ENCODE data around the gene KRT77.
"Not testable (repeated sequence)": the region's sequence is repeated elsewhere in the genome, so short reads cannot be mapped to it uniquely, and the experiment has no call there.

The KRT77 gene

GRCh38 chr12:52676163-52676562, 27.2 kb downstream of the KRT77 start:
- no peak for DNase-seq (ENCODE audit: low read depth)

DNA sequence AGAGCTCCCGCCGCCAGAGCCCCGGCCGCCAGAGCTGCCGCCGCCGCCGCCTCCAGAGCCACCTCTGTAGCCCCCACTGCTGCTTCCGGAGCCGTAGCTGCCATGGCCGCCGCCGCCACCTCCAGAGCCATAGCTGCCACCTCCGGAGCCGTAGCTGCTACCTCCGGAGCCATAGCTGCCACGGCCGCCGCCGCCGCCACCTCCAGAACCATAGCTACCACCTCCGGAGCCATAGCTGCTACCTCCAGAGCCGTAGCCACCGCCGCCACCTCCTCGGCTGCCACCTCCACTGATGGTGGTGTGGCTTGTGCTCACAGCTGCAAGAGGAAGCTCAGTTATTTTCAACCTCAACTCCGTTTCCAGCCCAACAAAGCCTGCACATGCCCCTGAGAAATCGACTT, 28.0 kb downstream of the KRT77 start:
- no peak for DNase-seq (ENCODE audit: low read depth)

GRCh38 chr12:52674433-52674775, 28.9 kb downstream of the KRT77 start:
- DNase-seq (ENCODE audit: low read depth) = no peak

DNA sequence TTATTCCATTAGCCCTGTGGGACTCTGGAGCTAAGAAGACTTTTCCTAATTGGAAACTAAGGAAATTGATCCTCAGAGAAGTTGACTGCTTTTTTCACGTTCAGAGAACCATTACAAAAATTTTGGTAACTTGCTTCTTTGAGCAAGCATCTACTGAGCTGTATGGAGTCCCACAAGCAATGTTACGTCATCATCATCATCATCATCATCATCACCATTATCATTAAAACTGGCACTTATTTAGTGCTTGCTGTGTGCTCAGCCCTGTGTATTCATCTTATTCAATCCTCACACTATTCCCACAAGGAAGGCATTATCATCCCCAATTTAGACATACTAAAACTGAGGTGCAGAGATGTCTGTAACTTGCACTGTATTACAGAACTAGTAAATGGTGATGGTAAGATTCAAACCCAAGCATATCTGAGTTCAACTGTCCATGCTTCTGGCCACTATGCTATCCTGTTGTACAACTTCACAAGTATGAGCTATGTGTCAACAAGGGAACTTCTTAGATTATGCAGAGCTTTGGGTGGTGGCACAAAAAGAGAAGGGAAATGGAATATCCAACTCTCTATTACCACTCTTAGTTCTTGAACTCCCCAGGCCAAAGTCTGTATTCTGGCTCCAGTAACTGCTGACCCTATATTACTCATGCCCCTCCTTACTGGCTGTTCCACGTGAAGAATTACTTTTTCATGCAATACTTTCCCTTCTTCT, 29.5 kb downstream of the KRT77 start:
- no peak for DNase-seq (ENCODE audit: low read depth)

DNA sequence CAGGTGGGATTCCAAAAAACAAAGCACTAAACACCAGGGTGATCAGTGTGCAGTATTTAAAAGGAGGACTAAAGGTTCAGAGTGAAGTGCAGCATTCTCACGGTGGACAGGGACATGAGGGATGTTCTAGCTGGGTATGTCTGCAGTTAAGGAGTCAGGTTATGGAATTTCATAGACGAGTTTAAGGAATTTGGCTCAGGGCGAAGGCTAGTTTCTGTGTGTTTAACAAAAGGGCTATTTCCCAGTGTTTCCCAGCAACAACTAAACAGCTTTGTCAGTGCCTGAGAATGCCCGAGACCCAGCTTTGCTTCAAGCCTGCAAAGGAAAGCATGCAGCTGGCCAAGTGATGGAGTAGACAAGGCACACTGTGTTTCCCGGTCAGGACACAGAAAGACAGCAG, 30.1 kb downstream of the KRT77 start:
- no peak for DNase-seq (ENCODE audit: low read depth)

DNA sequence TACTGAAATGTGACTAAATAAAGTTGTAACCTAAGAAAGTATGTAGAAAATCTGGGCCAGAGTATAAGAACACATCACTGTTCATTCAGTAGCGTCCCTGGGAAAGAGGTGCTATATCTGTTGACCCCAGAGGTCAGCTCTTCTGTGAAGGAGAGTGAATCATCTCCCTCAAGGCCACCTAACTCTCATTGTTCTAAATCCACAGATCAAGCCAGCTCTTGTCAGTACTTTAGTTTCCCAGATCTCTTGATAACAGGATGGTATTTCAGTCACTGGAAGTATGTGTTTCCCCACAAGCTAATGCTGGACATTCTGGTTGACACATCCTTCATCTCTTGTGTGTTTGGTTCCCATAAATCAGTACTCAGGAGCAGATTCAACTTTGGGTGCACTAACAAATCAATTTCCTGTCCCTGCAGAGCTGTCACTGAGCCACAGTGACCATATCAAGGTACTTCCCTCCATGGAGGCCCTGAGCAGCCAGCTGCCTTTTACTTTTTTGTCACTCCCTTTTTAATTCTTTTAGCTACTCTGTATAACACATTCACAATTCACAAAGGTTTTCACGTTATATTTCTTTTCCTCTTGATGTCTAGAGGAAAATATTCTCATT, 30.9 kb downstream of the KRT77 start:
- DNase-seq (ENCODE audit: low read depth) = no peak

GRCh38 chr12:52670961-52671360, 32.4 kb downstream of the KRT77 start:
- DNase-seq (ENCODE audit: low read depth) = no peak

- no peak for DNase-seq (ENCODE audit: low read depth)
Observed at GRCh38 chr12:52670506-52670905, 32.8 kb downstream of the KRT77 start.

DNA sequence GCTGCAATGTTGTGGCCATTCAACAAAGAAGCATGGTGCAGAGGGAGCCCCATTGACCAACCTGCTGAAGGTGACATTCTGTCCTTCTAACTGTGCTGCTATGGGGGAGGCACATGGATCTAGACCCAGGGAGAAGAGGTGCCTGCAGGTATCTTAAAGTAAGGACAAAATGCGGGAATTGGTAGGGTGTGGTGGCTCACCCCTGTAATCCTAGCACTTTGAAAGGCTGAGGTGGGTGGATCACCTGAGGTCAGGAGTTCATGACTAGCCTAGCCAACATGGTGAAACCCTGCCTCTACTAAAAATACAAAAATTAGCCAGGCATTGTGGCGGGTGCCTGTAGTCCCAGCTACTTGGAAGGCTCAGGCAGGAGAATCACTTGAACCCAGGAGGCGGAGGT, 33.4 kb downstream of the KRT77 start:
- DNase-seq (ENCODE audit: low read depth) = not testable (repeated sequence)

GRCh38 chr12:52669426-52669825, 33.9 kb downstream of the KRT77 start:
- DNase-seq (ENCODE audit: low read depth) = no peak

GRCh38 chr12:52667931-52668330, 35.4 kb downstream of the KRT77 start:
- DNase-seq (ENCODE audit: low read depth) = no peak

DNA sequence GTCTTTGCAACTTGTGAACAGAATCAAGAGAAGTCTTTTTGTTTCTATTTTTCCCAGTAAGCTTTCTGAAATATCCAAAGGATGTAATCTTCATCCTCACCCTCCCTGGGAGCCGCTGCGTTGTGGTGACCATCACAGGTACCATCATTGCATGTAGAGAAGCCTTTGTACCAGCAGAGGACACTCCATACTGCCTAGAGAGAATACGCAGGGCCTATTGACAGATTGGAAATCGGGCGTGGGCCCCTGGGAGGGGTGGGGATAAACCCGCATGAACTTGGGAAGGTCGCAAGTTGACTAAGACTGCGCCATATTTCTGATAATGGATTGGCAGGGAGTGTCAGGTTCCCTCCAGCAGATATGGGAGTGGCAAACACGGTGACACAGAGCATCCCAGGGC, 35.8 kb downstream of the KRT77 start:
- no peak for DNase-seq (ENCODE audit: low read depth)

GRCh38 chr12:52666471-52666870, 36.9 kb downstream of the KRT77 start:
- DNase-seq (ENCODE audit: low read depth) = no peak

DNA sequence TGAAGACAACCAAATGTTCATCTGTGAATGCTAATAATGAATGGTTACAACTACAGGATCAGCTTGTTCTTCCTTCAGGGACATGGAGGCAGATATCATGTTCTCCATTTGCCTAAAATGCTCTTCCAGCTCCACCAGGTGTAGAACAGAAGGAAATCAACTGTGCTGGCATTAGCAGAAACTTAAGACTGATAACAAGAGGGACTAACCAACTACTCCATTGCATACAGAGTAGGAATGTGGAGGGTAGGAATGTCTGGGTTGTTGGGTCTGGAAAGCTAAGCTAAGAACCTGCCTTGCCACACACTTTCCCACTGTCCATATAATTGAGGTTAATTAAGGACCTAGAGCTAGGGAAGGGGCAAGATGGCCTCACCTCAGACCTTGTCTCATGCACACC, 39.9 kb downstream of the KRT77 start:
- DNase-seq (ENCODE audit: low read depth) = no peak

DNA sequence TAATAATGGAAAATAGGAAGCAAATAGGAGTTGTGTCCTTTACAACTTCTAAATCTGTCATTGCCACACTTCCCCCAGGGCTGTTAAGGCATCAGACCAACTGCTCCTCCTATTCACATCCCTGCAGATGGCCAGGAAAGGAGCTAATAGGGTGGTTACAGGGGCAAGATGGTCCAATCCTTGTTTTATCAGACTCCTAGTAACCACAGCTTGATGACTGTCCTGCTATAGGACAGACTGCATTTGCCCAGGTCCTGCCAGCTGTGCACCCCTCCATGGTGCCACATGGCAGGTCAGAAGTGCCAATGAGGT, 40.5 kb downstream of the KRT77 start:
- no peak for DNase-seq (ENCODE audit: low read depth)

GRCh38 chr12:52662093-52662917, 41.0 kb downstream of the KRT77 start:
- DNase-seq (ENCODE audit: low read depth) = no peak

GRCh38 chr12:52661668-52662067, 41.7 kb downstream of the KRT77 start:
- DNase-seq (ENCODE audit: low read depth) = no peak

DNA sequence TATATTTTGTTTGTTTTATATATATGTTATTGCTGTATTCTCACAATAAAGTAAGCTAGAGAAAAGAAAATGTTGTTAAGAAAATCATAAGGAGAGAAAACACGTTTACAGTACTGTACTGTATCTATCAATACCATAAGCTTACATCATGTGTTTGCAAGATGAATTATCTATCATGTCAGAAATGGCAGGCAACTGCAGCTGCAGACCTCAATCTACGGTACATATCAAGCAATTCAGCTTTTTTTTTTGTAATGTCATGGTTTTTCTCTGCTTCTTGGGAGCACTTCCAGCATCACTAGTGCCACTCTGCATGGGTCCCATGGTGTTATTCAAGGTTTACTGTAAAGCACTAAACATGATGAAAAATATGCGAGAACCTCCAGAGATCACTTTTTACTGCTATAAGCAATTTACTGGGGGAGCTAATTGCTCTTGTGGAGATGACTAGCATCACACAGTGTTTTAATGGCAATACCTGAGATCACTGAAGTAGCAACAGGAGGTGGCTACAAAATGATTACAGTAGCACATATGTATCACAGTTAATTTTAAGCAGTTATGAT, 42.3 kb downstream of the KRT77 start:
- no peak for DNase-seq (ENCODE audit: low read depth)

GRCh38 chr12:52659951-52660350, 43.4 kb downstream of the KRT77 start:
- no peak for DNase-seq (ENCODE audit: low read depth)

DNA sequence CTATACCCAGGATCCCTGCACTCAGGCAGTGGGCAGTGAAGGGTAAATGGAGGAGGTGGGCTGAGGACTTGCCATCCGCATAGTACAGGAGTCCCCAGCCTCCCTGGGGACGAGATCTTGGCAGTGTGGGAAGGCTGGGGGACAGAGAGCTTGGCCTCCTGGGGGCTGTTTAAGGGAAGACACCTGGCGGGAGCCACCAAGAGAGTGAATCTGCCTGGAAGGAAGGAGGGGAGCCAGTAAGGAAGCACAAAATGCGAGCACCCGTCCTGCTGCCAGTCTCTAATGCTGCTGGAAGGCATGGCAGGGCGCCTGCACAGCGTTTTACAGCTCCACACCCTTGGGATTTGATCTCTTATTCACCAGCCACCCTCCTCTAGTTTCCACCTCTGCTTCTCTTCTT, 43.9 kb downstream of the KRT77 start:
- no peak for DNase-seq (ENCODE audit: low read depth)

DNA sequence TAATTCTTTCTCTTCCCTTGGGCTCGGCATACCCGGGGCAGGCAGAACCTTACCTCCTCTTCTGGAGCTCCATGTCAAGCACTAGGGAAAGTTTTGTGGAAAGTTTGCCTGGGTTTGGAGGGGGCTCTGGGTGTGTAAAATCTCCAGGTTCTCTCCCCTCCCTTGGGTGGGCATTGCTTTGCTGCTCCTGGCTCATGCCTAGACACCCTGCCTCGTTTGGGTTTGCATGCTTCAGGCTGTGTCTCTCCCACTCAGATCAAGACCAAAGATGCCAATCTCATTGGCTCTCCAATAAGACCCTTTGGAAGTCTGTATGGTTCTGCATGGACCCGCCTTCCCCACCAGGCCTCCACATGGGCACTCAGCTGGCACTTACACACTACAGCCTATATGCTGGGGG, 45.1 kb downstream of the KRT77 start:
- no peak for DNase-seq (ENCODE audit: low read depth)

DNA sequence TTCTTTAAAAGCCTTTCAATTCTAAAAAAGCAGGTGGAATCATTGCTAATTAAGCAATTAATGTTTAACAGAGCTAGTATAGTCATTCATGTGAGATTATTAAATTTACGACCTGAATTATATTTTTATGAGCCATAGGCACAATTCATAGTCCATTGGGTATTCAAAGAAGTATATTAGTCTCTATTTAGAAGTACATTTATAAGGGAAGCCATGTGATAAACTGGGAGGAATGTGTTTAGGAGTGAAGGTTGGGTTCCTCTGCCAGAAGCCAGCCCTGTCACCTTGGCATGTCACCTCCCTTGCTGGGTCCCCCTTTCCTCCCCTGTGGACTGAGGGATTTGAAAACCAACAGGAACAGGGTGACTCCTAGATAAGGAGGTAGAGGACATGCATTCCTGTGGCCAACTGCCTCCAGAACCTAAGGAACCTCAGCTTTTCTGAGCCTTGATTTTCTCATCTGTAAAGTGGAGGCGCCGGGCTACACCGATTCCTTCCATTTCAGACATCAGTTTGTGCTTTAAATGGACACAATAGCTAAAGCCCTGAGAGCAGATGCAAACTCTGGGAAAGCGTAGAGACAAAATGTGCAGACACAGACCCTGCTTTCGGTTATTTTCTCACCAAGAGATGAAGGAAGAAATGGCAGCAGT, 45.9 kb downstream of the KRT77 start:
- no peak for DNase-seq (ENCODE audit: low read depth)

GRCh38 chr12:52656616-52657015, 46.7 kb downstream of the KRT77 start:
- DNase-seq (ENCODE audit: low read depth) = no peak
